Calu3 (cell line): Measurements from ENCODE around the gene ARHGAP5. TPM values are rescaled to one million over a fixed set of nuclear protein-coding genes. Genes with fewer than 3 reads are reported as not detected.
"Not testable (repeated sequence)": the region's sequence is repeated elsewhere in the genome, so short reads cannot be mapped to it uniquely, and the experiment has no call there.

ENCODE experiments used
- BruUV-seq: library from RNA; stranded (reverse); fragments of 400-500 nt; replicated peaks from 2 replicates; lab custom pipeline; 2021; lab: Mats Ljungman, UMichigan
- CTCF ChIA-PET: fragments of 300-600 bp; sonication (Branson Sonifier 250); formaldehyde crosslinking; loops from one replicate; lab custom pipeline; 2022; ENCODE audit warnings: antibody characterized with exemption; lab: Charles Lee
- DNase-seq: peaks from one replicate; pipeline ENCODE4 v3.0.0; 2022
- H3K27ac Mint-ChIP-seq: one replicate; pipeline ENCODE4 v1.8.0; 2022; ENCODE audit warnings: mixed read lengths; ENCODE audit not compliant: unreplicated experiment
- H3K27me3 Mint-ChIP-seq: one replicate; pipeline ENCODE4 v1.8.0; 2022; ENCODE audit warnings: mixed read lengths; ENCODE audit not compliant: unreplicated experiment
- H3K36me3 Mint-ChIP-seq: one replicate; pipeline ENCODE4 v1.8.0; 2022; ENCODE audit warnings: mild to moderate bottlenecking, moderate library complexity, mixed read lengths; ENCODE audit not compliant: insufficient read depth, unreplicated experiment
- H3K4me1 Mint-ChIP-seq: one replicate; pipeline ENCODE4 v1.8.0; 2022; ENCODE audit warnings: mild to moderate bottlenecking, low read depth, mixed read lengths; ENCODE audit not compliant: unreplicated experiment
- H3K4me3 Mint-ChIP-seq: one replicate; pipeline ENCODE4 v1.8.0; 2022; ENCODE audit warnings: mild to moderate bottlenecking, low read depth, moderate library complexity, mixed read lengths; ENCODE audit not compliant: unreplicated experiment
- H3K9me3 Mint-ChIP-seq: one replicate; pipeline ENCODE4 v1.8.0; 2022; ENCODE audit warnings: low read depth, mixed read lengths; ENCODE audit not compliant: unreplicated experiment
- CTCF ChIP-seq: fragments of 200-600 bp; IDR thresholded peaks from one replicate; pipeline ENCODE4 v1.8.0; 2022; ENCODE audit warnings: antibody characterized with exemption; ENCODE audit not compliant: unreplicated experiment
- intact Hi-C: fragments of 100-400 bp; cut with micrococcal nuclease; formaldehyde crosslinking; loops from one replicate; pipeline ENCODE4 v1.10.0; 2022; ENCODE audit not compliant: unreplicated experiment
- total RNA-seq: library from RNA; stranded (reverse); gene quantifications from 2 replicates; pipeline ENCODE4 v1.2.3, GENCODE V29; 2022

Gene ARHGAP5
- total RNA-seq, 1 experiment from 2014 or later, result 132 TPM

- Mint-ChIP-seq H3K4me1 (peaks cover 47% of the 10 kb centered on the region), H3K36me3 (peaks cover 42% of the 10 kb centered on the region), H3K27me3 (no peaks in the 10 kb centered on the region), H3K9me3 (peaks cover 8% of the 10 kb centered on the region), H3K27ac (peak overlapping the region; percentile 77), H3K4me3 (peak overlapping the region; percentile 60)
- intact Hi-C loops, result loop anchor here (1.0 kb wide), 1 partner anchor 72 kb away; no protein-coding TSS in a partner anchor
- no TSS peak for BruUV-seq
- CTCF ChIA-PET, result no interaction called here
- TF ChIP-seq CTCF, result no peak
- DNase-seq, result no peak
Measured at GRCh38 chr14:32129124-32129523, 52.0 kb downstream of the ARHGAP5 start.

GRCh38 chr14:32131689-32132088 lies 54.6 kb downstream of the ARHGAP5 start:
- Mint-ChIP-seq H3K4me1 (peaks cover 40% of the 10 kb centered on the region), H3K36me3 (peaks cover 35% of the 10 kb centered on the region)
- H3K27me3 Mint-ChIP-seq, H3K9me3 Mint-ChIP-seq, CTCF ChIA-PET, H3K27ac Mint-ChIP-seq, intact Hi-C loops, BruUV-seq, DNase-seq, H3K4me3 Mint-ChIP-seq: not testable (repeated sequence)

- CTCF ChIA-PET, result interaction anchor here (1.0 kb wide), 1 partner anchor 11 kb away, joined by 3 read pairs; no protein-coding TSS in a partner anchor
- peaks cover 15% of the 10 kb centered on the region for H3K4me1 Mint-ChIP-seq
- no peak for DNase-seq
- H3K9me3 Mint-ChIP-seq, result no peaks in the 10 kb centered on the region
- intact Hi-C loops, result no loop called here
- H3K4me3 Mint-ChIP-seq, result no peak overlapping the region
- H3K36me3 Mint-ChIP-seq, result peaks cover 35% of the 10 kb centered on the region
- TF ChIP-seq CTCF, result no peak
- H3K27ac Mint-ChIP-seq, result no peak overlapping the region
- no TSS peak for BruUV-seq
- no peaks in the 10 kb centered on the region for H3K27me3 Mint-ChIP-seq
Measured at GRCh38 chr14:32134448-32135097, 57.5 kb downstream of the ARHGAP5 start.

GRCh38 chr14:32136027-32136825 lies 59.1 kb downstream of the ARHGAP5 start:
- CTCF ChIA-PET, result interaction anchor here (1.0 kb wide), 1 partner anchor 12 kb away, joined by 3 read pairs; no protein-coding TSS in a partner anchor
- peaks cover 11% of the 10 kb centered on the region for H3K4me1 Mint-ChIP-seq
- intact Hi-C loops, result no loop called here
- no TSS peak for BruUV-seq
- no peak for TF ChIP-seq CTCF
- no peak overlapping the region for H3K27ac Mint-ChIP-seq
- H3K27me3 Mint-ChIP-seq, result no peaks in the 10 kb centered on the region
- peaks cover 35% of the 10 kb centered on the region for H3K36me3 Mint-ChIP-seq
- H3K4me3 Mint-ChIP-seq, result no peak overlapping the region
- DNase-seq, result no peak
- H3K9me3 Mint-ChIP-seq, result no peaks in the 10 kb centered on the region
